HFFc6 (cell line): ENCODE measurements around the gene TJP3. TPM values are rescaled to one million over a fixed set of nuclear protein-coding genes. Genes with fewer than 3 reads are reported as not detected.

Source experiments
- DNase-seq: peaks from one replicate; pipeline ENCODE4 v3.0.0-alpha.2; 2018
- H3K27ac Mint-ChIP-seq: 2 replicates; pipeline ENCODE4 v1.8.0; 2020; ENCODE audit warnings: mild to moderate bottlenecking, mixed read lengths
- H3K27me3 Mint-ChIP-seq: 2 replicates; pipeline ENCODE4 v1.8.0; 2021; ENCODE audit warnings: mild to moderate bottlenecking, moderate library complexity, mixed read lengths; ENCODE audit not compliant: insufficient read depth
- H3K36me3 Mint-ChIP-seq: 2 replicates; pipeline ENCODE4 v1.8.0; 2021; ENCODE audit warnings: low read depth, mixed read lengths
- H3K4me1 Mint-ChIP-seq: 2 replicates; pipeline ENCODE4 v1.8.0; 2020; ENCODE audit warnings: low read depth, mixed read lengths
- H3K4me3 Mint-ChIP-seq: 2 replicates; pipeline ENCODE4 v1.8.0; 2020; ENCODE audit warnings: mild to moderate bottlenecking, moderate library complexity, mixed read lengths
- H3K9me3 Mint-ChIP-seq: 2 replicates; pipeline ENCODE4 v1.8.0; 2020; ENCODE audit warnings: mild to moderate bottlenecking, mixed read lengths
- total RNA-seq, 6 experiments: library from RNA; stranded (reverse); fragmentation: NEBNext Ultra II Directional; extraction: Animal tissue kit (Norgen Biotek cat#: 25700); gene quantifications; 2 replicates in 1 of 6; 3 replicates in 5 of 6; pipeline ENCODE4 v1.2.3, GENCODE V29; 2021
- TF ChIP-seq, protein P1 (sequence below): fragments of 200-600 bp; sonication (generic); IDR thresholded peaks from 2 replicates; pipeline ENCODE4 v1.5.0; 2021; ENCODE audit warnings: antibody characterized with exemption, mild to moderate bottlenecking

Gene TJP3
- total RNA-seq, 6 experiments from 2014 or later = not detected

DNA sequence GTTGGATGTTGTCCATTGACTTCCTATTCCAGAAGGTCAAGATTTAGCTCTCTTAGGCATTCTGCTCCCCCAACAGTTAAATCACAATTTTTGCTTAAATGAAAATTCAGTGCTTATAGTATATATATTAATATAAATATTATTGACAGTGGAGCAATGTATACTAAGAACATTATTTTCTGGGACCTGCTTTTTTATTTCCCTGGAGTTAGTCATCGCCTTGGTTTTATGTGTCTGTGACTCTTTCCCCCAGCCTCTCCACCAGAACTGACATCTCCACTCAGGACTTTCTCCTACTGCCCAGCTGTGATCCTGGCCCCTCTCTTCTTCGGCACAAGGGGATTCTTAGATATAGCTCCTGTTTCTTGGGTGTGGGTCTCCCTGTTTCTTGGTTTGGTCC is 88.2 kb downstream of the TJP3 start:
- H3K27me3 Mint-ChIP-seq = peaks cover 26% of the 10 kb centered on the region
- peaks cover 6% of the 10 kb centered on the region; the same call in 1 of the 2 replicates for H3K36me3 Mint-ChIP-seq
- H3K9me3 Mint-ChIP-seq = peaks cover 12% of the 10 kb centered on the region
- no peak overlapping the region for H3K4me3 Mint-ChIP-seq
- no peak overlapping the region for H3K27ac Mint-ChIP-seq
- DNase-seq = no peak
- no peaks in the 10 kb centered on the region for H3K4me1 Mint-ChIP-seq
- TF ChIP-seq, protein P1, sequence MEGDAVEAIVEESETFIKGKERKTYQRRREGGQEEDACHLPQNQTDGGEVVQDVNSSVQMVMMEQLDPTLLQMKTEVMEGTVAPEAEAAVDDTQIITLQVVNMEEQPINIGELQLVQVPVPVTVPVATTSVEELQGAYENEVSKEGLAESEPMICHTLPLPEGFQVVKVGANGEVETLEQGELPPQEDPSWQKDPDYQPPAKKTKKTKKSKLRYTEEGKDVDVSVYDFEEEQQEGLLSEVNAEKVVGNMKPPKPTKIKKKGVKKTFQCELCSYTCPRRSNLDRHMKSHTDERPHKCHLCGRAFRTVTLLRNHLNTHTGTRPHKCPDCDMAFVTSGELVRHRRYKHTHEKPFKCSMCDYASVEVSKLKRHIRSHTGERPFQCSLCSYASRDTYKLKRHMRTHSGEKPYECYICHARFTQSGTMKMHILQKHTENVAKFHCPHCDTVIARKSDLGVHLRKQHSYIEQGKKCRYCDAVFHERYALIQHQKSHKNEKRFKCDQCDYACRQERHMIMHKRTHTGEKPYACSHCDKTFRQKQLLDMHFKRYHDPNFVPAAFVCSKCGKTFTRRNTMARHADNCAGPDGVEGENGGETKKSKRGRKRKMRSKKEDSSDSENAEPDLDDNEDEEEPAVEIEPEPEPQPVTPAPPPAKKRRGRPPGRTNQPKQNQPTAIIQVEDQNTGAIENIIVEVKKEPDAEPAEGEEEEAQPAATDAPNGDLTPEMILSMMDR = no peak

DNA sequence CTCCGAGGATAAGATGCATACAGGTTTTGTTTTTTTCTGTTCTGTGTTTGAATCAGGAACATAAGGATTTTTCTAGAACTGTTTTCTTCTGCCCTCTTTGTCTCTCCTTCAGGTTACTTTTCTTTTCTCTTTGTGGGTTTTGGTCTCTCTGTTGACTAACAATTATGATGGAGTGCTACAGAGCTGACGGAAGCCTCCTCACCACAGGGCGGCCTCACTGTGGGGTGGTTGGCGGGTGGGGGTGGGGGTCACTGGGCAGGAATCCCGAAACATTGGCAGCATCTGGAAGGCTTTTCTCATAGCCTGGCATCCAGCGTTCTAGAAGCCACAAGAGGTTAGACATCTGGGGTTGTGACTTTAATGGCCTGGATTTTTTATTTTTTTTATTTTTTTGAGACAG is 90.0 kb downstream of the TJP3 start:
- H3K9me3 Mint-ChIP-seq = peaks cover 8% of the 10 kb centered on the region

More for the DNA sequence above, 90.0 kb downstream of the TJP3 start:
- Mint-ChIP-seq H3K27me3 (peaks cover 34% of the 10 kb centered on the region), H3K4me3 (no peak overlapping the region), H3K36me3 (peaks cover 6% of the 10 kb centered on the region; the same call in 1 of the 2 replicates), H3K27ac (no peak overlapping the region), H3K4me1 (no peaks in the 10 kb centered on the region)
- DNase-seq = no peak
- TF ChIP-seq, protein P1 = no peak

Other genes starting within 250 kb of the TJP3 start
- gene SMIM24, start 227.9 kb upstream of the TJP3 start, total RNA-seq = not detected
- gene SMIM44, start 224.9 kb upstream of the TJP3 start, total RNA-seq = not detected
- 10 to 100 TPM; 14.3 to 20.4 (median 17.0) TPM for gene DOHH, start 207.7 kb upstream of the TJP3 start, total RNA-seq
- 10 to 100 TPM; 43.9 to 56.8 (median 46.0) TPM for gene FZR1, start 202.1 kb upstream of the TJP3 start, total RNA-seq
- under 1 TPM in 5 of 6 experiments, not detected in 1; 0.25 to 0.51 (median 0.46) TPM for gene TEKTIP1, start 169.2 kb upstream of the TJP3 start, total RNA-seq
- gene MFSD12, start 150.8 kb upstream of the TJP3 start, total RNA-seq = 100 to 1,000 TPM in 2 of 6 experiments, 10 to 100 TPM in 4; 75.1 to 101 (median 79.6) TPM
- gene HMG20B, start 135.4 kb upstream of the TJP3 start, total RNA-seq = 10 to 100 TPM; 73.5 to 90.1 (median 78.3) TPM
- under 1 TPM in 4 of 6 experiments, not detected in 2; 0.10 to 0.17 (median 0.11) TPM for gene GIPC3, start 122.9 kb upstream of the TJP3 start, total RNA-seq
- gene TBXA2R, start 101.5 kb upstream of the TJP3 start, total RNA-seq = 1 to 10 TPM; 7.1 to 8.8 (median 7.4) TPM
- gene CACTIN, start 81.6 kb upstream of the TJP3 start, total RNA-seq = 10 to 100 TPM; 22.7 to 25.3 (median 24.9) TPM
- 10 to 100 TPM; 73.8 to 95.6 (median 78.7) TPM for gene PIP5K1C, start 7.9 kb upstream of the TJP3 start, total RNA-seq
- gene APBA3, start 53.3 kb downstream of the TJP3 start, total RNA-seq = 10 to 100 TPM in 4 of 6 experiments, 1 to 10 TPM in 2; 9.1 to 13.8 (median 10.4) TPM
- gene MRPL54, start 54.3 kb downstream of the TJP3 start, total RNA-seq = 10 to 100 TPM; 69.9 to 84.3 (median 77.9) TPM
- gene RAX2, start 63.8 kb downstream of the TJP3 start, total RNA-seq = not detected
- gene MATK, start 78.0 kb downstream of the TJP3 start, total RNA-seq = not detected
- not detected for gene ZFR2, start 160.7 kb downstream of the TJP3 start, total RNA-seq
- not detected for gene ATCAY, start 172.3 kb downstream of the TJP3 start, total RNA-seq
- gene NMRK2, start 224.7 kb downstream of the TJP3 start, total RNA-seq = not detected